Mononuclear cell (primary cell): ENCODE data around the gene LRRC1. TPM values are rescaled to one million over a fixed set of nuclear protein-coding genes. Genes with fewer than 3 reads are reported as not detected.

Source experiments
- H3K27me3 ChIP-seq: 2 replicates; pipeline ENCODE4 v1.6.0; 2011; ENCODE audit warnings: low read length, control low read depth; ENCODE audit not compliant: insufficient read depth
- H3K4me1 ChIP-seq: 2 replicates; pipeline ENCODE4 v1.5.1; 2011; ENCODE audit warnings: mild to moderate bottlenecking, low read length, control low read depth; ENCODE audit not compliant: insufficient read depth
- H3K4me3 ChIP-seq: 2 replicates; pipeline ENCODE4 v1.5.1; 2011; ENCODE audit warnings: mild to moderate bottlenecking, low read length, moderate library complexity
- H3K9me3 ChIP-seq: 2 replicates; pipeline ENCODE4 v1.5.1; 2011; ENCODE audit warnings: low read depth, mild to moderate bottlenecking, control low read depth, low read length
- total RNA-seq: library from RNA; depleted of rRNA; stranded (reverse); fragments of >200 nt; gene quantifications from one replicate; pipeline ENCODE4 v1.2.3, GENCODE V29; 2012

LRRC1 gene
- total RNA-seq: 0.73 TPM

- H3K4me1 ChIP-seq: peaks cover 29% of the 10 kb centered on the region
- H3K9me3 ChIP-seq: no peaks in the 10 kb centered on the region
- peak within 1 kb of the TSS; percentile 65 for H3K4me3 ChIP-seq
- H3K27me3 ChIP-seq: peaks cover 18% of the 10 kb centered on the region
Observed at GRCh38 chr6:53794720-53795339, at the start of gene LRRC1. LRRC1 (plus strand) TSS chr6:53795005; CDS start chr6:53795257, 252 bp downstream.

GRCh38 chr6:53746442-53747103 lies 48.2 kb upstream of the LRRC1 start:
- H3K9me3 ChIP-seq: no peaks in the 10 kb centered on the region
- no peak overlapping the region for H3K4me3 ChIP-seq
- no peaks in the 10 kb centered on the region for H3K27me3 ChIP-seq
- peaks cover 4% of the 10 kb centered on the region for H3K4me1 ChIP-seq

GRCh38 chr6:53750052-53750650 lies 44.7 kb upstream of the LRRC1 start:
- no peaks in the 10 kb centered on the region for H3K9me3 ChIP-seq
- H3K4me3 ChIP-seq: no peak overlapping the region
- H3K4me1 ChIP-seq: no peaks in the 10 kb centered on the region
- H3K27me3 ChIP-seq: no peaks in the 10 kb centered on the region

GRCh38 chr6:53751417-53751816 lies 43.4 kb upstream of the LRRC1 start:
- Histone ChIP-seq H3K4me1 (no peaks in the 10 kb centered on the region), H3K9me3 (no peaks in the 10 kb centered on the region), H3K27me3 (no peaks in the 10 kb centered on the region), H3K4me3 (no peak overlapping the region)

- Histone ChIP-seq H3K4me1 (no peaks in the 10 kb centered on the region), H3K4me3 (no peak overlapping the region), H3K27me3 (no peaks in the 10 kb centered on the region), H3K9me3 (no peaks in the 10 kb centered on the region)
Observed at GRCh38 chr6:53752440-53752839, 42.4 kb upstream of the LRRC1 start.

- H3K4me3 ChIP-seq: no peak overlapping the region
- no peaks in the 10 kb centered on the region for H3K9me3 ChIP-seq
- H3K4me1 ChIP-seq: no peaks in the 10 kb centered on the region
- H3K27me3 ChIP-seq: no peaks in the 10 kb centered on the region
Observed at GRCh38 chr6:53752856-53753255, 41.9 kb upstream of the LRRC1 start.

GRCh38 chr6:53754330-53754729 lies 40.5 kb upstream of the LRRC1 start:
- Histone ChIP-seq H3K4me3 (no peak overlapping the region), H3K27me3 (no peaks in the 10 kb centered on the region), H3K4me1 (no peaks in the 10 kb centered on the region), H3K9me3 (no peaks in the 10 kb centered on the region)

GRCh38 chr6:53756396-53756795 lies 38.4 kb upstream of the LRRC1 start:
- no peak overlapping the region for H3K4me3 ChIP-seq
- no peaks in the 10 kb centered on the region for H3K9me3 ChIP-seq
- no peaks in the 10 kb centered on the region for H3K4me1 ChIP-seq
- no peaks in the 10 kb centered on the region for H3K27me3 ChIP-seq

GRCh38 chr6:53758496-53758895 lies 36.3 kb upstream of the LRRC1 start:
- no peaks in the 10 kb centered on the region for H3K9me3 ChIP-seq

GRCh38 chr6:53761036-53761435 lies 33.8 kb upstream of the LRRC1 start:
- Histone ChIP-seq H3K27me3 (no peaks in the 10 kb centered on the region), H3K4me3 (no peak overlapping the region), H3K4me1 (no peaks in the 10 kb centered on the region), H3K9me3 (no peaks in the 10 kb centered on the region)

More at GRCh38 chr6:53758496-53758895, 36.3 kb upstream of the LRRC1 start:
- Histone ChIP-seq H3K4me1 (no peaks in the 10 kb centered on the region), H3K27me3 (no peaks in the 10 kb centered on the region), H3K4me3 (no peak overlapping the region)

- no peaks in the 10 kb centered on the region for H3K9me3 ChIP-seq
- no peak overlapping the region for H3K4me3 ChIP-seq
Observed at GRCh38 chr6:53765270-53765669, 29.5 kb upstream of the LRRC1 start.

GRCh38 chr6:53766930-53767329 lies 27.9 kb upstream of the LRRC1 start:
- no peaks in the 10 kb centered on the region for H3K27me3 ChIP-seq
- no peaks in the 10 kb centered on the region for H3K4me1 ChIP-seq
- H3K9me3 ChIP-seq: no peaks in the 10 kb centered on the region
- no peak overlapping the region for H3K4me3 ChIP-seq

More at GRCh38 chr6:53765270-53765669, 29.5 kb upstream of the LRRC1 start:
- H3K27me3 ChIP-seq: no peaks in the 10 kb centered on the region
- H3K4me1 ChIP-seq: no peaks in the 10 kb centered on the region

GRCh38 chr6:53767941-53768340 lies 26.9 kb upstream of the LRRC1 start:
- Histone ChIP-seq H3K4me1 (no peaks in the 10 kb centered on the region), H3K27me3 (no peaks in the 10 kb centered on the region), H3K9me3 (no peaks in the 10 kb centered on the region), H3K4me3 (no peak overlapping the region)

- Histone ChIP-seq H3K4me1 (no peaks in the 10 kb centered on the region), H3K27me3 (no peaks in the 10 kb centered on the region), H3K4me3 (no peak overlapping the region), H3K9me3 (no peaks in the 10 kb centered on the region)
Observed at GRCh38 chr6:53768636-53769035, 26.2 kb upstream of the LRRC1 start.

- Histone ChIP-seq H3K27me3 (no peaks in the 10 kb centered on the region), H3K9me3 (no peaks in the 10 kb centered on the region)
Observed at GRCh38 chr6:53770780-53771249, 24.0 kb upstream of the LRRC1 start.

More at GRCh38 chr6:53770780-53771249, 24.0 kb upstream of the LRRC1 start:
- no peak overlapping the region for H3K4me3 ChIP-seq
- no peaks in the 10 kb centered on the region for H3K4me1 ChIP-seq
